GM15510 (cell line): ENCODE measurements around the gene BTLA.

Experiments used
- POLR2A ChIP-seq: IDR thresholded peaks from 3 replicates; pipeline ENCODE4 v1.6.1; 2011; ENCODE audit warnings: borderline replicate concordance; ENCODE audit not compliant: insufficient read length; ENCODE audit errors: extremely low read depth

BTLA gene

DNA sequence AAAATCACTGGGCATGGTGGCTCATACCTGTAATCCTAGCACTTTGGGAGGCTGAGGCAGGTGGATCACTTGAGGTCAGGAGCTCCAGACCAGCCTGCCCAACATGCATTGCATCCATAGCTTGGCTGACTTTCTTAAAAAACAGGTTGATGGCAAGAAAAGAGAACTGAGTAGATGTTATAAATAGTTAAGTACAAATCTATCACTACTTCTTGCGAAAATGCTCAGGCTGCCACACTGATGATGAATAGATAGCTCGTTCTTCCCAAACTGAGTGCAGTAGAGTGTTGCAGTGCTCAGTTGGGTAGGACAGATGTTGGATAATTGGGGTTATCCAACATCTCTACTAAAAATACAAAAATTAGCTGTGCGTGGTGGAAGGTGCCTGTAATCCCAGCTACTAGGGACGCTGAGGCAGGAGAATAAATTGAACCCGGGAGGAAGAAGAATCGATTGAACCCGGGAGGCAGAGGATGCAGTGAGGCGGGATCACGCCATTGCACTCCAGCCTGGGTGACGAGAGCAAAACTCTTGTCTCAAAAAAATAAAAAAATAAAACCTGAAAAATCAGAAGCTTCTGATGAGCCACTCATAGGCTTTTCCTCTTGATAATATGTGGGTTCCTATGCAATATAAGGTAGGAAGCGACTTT, 1.2 kb downstream of the BTLA start:
- no peak for TF ChIP-seq POLR2A

DNA sequence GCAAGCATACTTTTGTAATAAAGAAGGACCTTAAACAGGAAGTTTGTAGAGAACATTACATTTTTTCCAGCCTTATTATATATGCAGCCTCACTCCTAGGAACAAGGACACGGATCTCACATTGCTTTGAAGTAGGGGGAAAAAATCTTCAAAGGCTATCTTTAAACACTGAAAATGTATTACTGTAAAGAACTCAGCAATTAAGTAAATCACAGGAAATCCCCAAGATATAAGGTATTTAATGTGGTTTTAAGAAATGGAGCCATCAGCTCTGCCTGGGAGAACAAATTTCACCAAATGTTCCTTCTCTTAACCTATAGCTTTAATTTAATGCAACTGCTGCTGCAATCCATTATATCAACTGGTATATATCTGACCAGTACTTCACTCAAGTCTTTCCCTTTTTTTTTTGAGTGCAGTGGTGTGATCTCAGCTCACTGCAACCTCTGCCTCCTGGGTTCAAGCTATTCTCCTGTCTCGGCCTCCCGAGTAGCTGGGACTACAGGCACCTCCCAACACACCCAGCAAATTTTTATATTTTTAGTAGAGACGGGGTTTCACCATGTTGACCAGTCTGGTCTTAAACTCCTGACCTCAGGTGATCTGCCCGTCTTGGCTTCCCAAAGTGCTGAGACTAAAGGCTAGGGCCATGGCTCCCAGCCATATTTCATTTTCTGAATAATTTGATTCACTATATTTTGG, 2.8 kb downstream of the BTLA start:
- TF ChIP-seq POLR2A, result no peak

GRCh38 chr3:112492124-112492523, 7.1 kb downstream of the BTLA start:
- no peak for TF ChIP-seq POLR2A

- no peak for TF ChIP-seq POLR2A
Observed at GRCh38 chr3:112491373-112491772, 7.9 kb downstream of the BTLA start.

DNA sequence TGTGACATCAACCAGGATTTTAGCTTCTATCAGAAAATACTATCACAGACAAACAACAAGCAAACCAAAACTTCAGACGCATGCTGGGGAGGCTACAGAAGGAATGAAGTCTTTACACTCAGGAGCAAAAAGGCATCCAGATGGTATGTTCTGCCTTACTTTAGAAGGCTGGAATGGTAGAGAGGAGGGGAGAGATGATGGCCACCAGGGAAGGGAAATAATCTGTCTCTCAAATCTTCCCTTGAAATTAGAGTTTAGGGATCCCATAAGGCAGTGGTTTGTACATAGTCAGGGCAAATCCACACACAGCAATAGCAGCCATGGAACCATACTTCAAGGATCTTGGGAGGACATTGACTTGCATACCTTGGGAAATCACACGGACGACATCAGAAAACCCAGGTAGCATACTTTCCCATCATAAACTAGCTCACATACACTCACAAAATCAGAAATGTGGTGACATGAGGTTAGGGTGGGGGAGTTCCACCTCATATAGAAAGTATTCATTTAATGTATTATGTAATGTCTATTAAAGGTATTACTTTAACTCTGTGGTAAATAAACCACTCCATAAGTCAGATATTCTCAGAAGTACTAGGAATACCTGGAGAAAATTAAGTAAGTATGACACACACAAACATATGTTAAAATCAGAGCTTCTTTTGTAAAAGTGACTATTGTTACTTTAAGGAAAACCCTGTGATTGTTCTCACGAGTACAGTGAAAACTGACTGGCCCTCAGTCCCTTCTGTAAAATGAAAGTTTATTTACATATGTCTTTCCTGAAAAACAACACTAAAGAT, 9.4 kb downstream of the BTLA start:
- no peak for TF ChIP-seq POLR2A

DNA sequence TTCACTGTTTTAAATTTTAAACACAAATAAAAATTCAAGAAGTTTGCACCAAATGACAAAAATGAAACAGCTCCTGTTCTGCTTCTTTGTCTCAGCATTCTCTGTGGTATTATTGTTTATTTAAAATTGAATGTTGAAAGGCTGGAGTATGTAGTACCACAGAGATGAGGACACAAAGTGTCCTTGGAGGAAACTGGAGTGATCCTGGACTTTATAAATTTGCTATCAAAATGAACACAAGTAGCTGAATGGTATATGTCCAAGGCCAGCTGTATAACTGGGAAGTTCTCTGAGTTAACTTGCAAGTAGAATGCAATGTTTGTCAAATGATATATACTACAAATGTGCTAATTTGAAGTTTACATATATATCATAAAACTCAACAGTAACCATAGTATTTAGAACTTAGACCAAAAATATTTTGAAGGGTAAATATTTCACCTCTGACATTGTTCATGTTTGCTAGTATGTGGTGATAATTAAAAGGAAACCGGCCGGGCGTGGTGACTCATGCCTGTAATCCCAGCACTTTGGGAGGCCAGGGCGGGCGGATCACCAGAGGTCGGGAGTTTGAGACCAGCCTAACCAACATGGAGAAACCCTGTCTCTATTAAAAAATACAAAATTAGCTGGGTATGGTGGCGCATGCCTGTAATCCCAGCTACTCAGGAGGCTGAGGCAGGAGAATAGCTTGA, 12.3 kb downstream of the BTLA start:
- TF ChIP-seq POLR2A, result no peak

GRCh38 chr3:112484352-112484751, 14.9 kb downstream of the BTLA start:
- no peak for TF ChIP-seq POLR2A

GRCh38 chr3:112482675-112483074, 16.6 kb downstream of the BTLA start:
- TF ChIP-seq POLR2A, result no peak

DNA sequence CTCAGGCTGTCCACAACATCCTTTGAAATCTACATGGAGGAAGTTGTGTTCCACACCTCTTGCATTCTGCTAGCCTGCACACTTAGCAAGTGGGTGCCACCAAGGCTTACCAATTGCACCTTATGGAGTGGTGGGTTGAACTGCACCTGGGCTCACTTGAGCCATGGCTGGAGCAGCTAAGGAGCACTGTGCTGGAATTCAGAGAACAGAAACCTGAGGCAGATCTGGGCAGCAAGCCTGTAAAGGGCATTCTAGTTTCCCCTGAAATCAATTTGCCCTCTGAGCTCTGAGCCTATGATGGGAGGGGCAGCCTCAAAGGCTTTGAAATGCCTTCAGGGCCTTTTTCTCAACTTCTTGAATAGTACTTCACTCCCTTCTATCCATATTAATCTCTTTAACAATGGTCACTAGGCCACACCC, 18.0 kb downstream of the BTLA start:
- TF ChIP-seq POLR2A, result no peak

DNA sequence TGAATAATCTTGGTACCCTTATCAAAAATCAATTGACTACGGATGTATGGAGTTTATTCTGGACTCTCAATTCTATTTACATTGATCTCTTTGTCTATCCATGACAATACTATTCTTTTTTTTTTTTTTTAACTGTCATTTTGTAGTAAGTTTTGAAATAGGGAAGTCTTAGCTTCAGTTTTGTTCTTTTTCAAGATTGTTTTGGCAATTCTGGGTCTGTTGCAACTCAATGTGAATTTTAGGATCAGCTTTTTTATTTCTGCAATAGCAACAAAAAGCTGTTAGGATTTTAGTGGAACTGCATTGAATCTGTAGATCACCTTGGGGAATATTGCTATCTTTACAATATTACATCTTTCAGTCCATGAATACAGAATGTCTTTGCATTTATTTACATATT, 21.4 kb downstream of the BTLA start:
- TF ChIP-seq POLR2A, result no peak

DNA sequence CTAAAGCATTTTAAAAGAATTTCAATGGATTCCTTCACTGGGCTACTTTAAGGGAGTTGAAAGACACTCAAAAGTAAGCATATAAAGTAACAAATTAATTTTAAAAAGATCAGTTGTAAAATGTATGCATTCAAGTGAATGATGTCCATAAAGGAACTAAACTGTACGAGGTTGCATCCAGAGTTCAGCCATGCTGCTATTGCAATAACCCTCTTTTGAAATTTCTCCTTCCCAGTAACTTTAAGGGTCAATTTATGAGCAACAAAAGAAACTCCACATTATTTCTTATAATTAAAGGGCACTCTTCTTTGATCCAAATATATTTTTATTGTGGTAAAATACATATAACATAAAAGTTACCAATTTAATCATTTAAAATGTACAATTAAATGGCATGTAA, 22.9 kb downstream of the BTLA start:
- no peak for TF ChIP-seq POLR2A

DNA sequence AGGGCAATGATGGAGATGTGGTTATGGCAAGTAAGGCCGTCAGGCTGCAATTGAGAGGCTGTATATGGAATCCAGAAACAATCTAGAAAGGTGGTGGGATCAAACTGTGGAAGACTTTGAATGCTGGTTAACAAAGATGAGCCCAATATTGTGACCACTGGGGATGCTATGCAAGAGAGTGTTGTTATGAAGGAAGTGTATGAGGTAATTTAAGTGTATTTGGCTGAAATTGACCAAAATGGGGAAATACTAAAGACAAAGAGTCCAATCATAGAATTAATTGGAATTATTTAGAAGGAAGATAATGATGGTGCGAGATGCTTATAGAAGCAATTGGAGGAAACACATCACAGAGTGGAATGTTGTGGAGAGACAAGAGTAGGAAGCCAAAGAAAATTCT, 24.5 kb downstream of the BTLA start:
- no peak for TF ChIP-seq POLR2A

GRCh38 chr3:112472691-112473090, 26.6 kb downstream of the BTLA start:
- no peak for TF ChIP-seq POLR2A

GRCh38 chr3:112471596-112472325, 27.5 kb downstream of the BTLA start:
- no peak for TF ChIP-seq POLR2A

DNA sequence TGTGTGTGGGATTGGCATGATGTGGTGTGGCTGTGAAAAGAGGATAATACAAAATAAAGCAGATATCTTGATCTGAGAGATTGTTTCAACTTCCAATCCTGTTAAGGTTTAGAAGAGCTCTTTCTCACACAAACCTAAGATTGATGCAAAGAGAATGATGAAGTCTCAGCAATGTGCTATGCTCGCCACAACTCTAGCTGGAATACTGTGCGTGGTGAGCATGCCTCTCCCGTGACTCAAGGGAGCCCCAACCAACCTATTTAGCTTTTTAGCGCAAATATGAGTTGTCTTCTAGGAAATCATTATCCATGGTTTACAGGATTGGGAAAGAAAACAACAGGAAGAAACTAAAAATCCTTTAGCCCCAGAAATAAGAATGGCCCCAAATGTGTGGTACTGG, 28.5 kb downstream of the BTLA start:
- no peak for TF ChIP-seq POLR2A

- no peak for TF ChIP-seq POLR2A
Observed at GRCh38 chr3:112469671-112470070, 29.6 kb downstream of the BTLA start.
